Stimulated activated CD4-positive, alpha-beta T cell treated with anti-CD3 and anti-CD28 coated beads, Interleukin-2, amount 100 ng/mL, for 48 hours (primary cell): ENCODE measurements around the gene GID4.
A peak's percentile ranks its signal among the peaks of the same experiment; 100 is the strongest.
"Not testable (repeated sequence)": the region's sequence is repeated elsewhere in the genome, so short reads cannot be mapped to it uniquely, and the experiment has no call there.

Experiments
- DNase-seq, 2 donors: peaks; one replicate each; pipeline ENCODE4 v3.0.0-alpha.2; 2020

The GID4 gene

DNA sequence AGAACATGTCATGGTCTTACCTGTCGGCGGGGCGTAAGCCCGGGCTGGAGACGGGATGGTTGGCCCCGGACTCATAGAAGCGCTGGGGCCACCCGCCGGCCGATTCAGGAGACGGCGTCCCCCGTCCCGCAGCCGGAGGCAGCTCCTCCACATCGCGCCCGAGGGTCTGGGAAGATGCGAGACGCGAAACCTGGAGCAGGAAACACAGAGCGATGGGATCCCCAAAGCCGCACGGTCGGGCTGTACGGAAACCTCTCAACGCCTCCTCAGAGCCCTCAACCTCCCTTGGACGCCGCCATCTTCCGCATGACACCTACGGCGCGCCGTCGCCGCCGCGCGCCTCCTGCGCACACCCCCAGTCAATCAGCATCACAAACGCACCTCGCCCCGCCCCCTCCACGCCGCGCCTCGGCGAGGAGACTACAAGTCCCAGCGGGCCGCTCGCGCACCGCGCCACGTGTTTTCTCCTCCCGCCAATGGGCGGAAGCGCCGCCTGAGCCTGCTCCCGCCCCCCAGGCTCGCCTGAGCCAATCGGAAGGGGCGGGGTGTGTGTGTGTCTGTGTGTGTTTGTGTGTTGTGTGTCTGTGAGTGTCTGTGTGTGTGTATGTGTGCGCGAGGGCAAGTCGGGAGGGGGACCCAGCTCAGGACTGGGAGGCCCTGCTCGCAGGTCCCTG is at the start of gene GID4, which contains the start of gene ATPAF2:
TSS of gene GID4 (plus strand) at position 548 of the 674 bp plus-strand sequence. CDS start at position 605, 57 bp downstream.
TSS of gene ATPAF2 (minus strand) at position 308 of the 674 bp plus-strand sequence. CDS start at position 153, 155 bp downstream.
- peak; percentile 99 to 100 for DNase-seq

- DNase-seq, result no peak
Measured at GRCh38 chr17:17989618-17990017, 49.6 kb upstream of the GID4 start.

DNA sequence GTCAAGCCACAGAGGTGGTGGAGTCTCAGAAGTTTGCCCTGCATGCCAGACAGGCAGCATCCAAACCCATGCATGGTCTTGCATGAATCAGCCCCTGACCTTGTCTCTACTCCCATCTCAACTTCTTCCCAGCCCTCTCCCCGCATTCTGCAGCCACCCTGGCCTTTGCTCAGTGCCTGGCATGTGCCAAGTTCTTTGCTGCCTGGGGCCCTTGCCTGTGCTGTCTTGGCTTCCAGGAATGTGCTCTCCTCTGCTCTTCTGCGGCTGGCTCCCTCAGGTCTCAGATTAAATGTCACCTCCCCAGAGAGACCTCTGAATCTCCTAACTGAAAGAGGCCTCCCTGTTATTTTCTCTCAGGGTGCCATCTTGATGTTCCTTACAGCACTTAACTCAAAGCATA is 48.9 kb upstream of the GID4 start:
- no peak for DNase-seq

GRCh38 chr17:17993366-17993765 is 45.8 kb upstream of the GID4 start:
- no peak for DNase-seq

GRCh38 chr17:17993852-17994251 is 45.4 kb upstream of the GID4 start:
- no peak for DNase-seq

- no peak for DNase-seq
Measured at GRCh38 chr17:17994271-17995069, 44.7 kb upstream of the GID4 start.

DNA sequence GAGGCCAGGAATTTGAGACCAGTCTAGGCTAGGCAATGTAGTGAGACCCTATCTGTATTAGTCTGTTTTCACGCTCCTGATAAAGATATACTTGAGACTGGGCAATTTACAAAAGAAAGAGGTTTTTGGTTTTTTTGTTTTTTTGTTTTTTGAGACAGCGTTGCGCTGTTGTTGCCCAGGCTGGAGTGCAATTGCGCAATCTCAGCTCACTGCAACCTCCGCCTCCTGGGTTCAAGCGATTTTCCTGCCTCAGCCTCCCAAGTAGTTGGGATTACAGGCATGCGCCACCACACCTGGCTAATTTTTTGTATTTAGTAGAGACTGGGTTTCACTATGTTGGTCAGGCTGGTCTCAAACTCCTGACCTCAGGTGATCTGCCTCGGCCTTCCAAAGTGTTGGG is 43.3 kb upstream of the GID4 start:
- not testable (repeated sequence) for DNase-seq

DNA sequence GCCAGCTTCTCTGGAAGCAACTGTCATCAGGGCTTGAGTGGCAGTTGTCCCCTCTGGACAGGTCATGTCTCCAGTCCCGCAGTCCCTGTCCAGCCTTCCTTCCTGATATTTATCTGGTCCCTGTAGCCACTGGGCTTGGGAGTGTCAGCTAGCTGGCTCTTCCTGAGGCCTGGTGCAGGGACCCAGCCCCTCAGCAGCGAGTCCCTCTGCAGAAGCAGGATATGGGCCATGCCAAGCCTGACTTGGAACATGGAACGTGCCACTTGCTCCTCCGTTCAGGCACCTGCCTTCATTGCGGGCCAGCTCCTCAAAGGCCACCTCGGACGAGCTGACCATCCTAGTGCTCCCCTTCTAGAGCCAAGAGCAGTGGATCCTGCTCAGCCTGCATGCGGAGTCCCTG is 40.3 kb upstream of the GID4 start:
- no peak for DNase-seq

DNA sequence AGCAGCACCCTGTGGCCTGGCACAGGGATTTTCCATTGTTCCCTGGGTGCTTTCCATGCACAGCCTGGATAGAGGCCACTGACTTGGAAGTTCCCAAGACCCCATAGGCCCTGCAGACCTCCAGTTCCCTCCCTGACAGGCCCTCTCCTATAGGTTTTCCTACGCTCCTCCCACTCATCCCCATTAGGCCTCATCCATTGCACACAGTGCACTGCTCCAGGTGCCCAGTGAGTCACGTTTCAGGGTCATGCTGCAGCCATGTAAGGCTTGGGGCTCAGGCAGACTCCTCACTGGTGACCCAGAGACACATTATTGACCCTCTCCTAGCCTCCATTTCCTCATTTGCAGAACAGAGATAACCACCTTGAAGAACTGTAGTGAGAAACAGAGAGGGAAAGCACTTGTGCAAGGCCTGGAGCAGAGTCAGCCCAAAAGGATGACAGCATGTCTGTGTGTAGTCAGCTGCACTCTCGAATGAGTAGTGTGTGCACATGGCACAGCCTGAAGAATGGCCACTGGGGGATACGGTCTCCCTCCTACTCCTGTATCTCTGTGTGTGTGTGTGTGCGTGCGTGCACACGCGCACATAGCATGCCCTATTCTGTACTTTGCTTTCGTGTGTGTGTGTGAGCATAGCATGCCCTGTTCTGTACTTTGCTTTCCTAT is 39.7 kb upstream of the GID4 start:
- DNase-seq, result no peak

GRCh38 chr17:18000030-18000408 is 39.2 kb upstream of the GID4 start:
- no peak for DNase-seq

DNA sequence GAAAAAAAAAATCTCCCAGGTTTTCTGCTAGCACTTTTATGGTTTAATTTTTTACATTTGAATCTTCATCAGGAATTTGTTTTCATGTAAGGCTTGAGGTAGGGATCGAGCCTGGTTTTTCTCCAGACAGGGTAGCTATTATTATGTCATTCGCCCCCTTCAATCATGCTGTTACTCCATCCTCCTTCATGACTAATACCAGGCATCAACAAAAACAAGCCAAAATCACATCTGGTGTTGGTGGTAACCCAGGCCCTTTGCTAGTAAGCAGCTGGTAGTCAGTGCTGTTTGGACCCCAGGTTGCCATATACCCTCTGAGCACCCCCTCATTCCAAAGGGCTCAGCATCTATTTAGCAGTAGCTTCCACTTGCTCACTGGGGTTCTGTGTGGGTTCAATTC is 37.0 kb upstream of the GID4 start:
- DNase-seq, result no peak

DNA sequence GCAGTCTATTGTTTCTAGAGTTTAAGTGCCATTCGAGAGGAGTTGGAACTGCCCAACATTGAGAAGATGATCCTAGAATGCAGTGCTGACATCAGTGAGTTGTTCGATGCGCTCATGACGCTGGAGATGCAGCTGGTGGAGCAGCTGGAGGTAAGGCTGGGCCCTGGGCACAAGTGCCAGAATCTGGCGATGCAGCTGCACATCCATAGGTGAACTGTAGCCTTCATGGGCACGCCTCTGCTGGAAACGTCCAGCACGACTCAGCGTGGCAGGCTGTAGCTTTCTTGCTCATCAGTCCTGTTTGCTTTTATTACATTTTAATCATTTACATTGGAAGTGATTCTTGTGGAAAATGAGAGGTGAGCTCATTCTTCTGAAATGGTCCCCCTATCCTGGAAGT is 34.9 kb upstream of the GID4 start:
- no peak for DNase-seq

DNA sequence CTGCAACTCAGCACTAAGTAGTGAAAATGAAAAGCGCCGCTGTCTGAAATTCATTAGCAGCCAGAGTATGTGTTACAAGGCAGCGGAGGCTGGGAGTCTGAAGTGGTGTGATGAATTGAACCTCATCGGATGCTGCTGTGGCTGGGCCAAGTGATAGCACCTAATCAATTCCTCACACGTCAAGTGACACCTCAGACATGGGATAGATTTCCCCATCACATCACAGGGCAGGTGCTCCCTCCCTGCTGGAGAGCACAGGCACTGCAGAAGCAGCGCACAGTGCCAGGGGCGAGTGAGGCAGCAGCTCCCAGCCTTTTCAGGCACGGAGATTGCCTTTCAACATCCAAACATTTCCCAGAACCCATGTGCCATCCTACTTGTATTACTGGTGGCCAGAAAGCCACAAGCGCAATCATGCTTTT is 34.3 kb upstream of the GID4 start:
- DNase-seq, result no peak

DNA sequence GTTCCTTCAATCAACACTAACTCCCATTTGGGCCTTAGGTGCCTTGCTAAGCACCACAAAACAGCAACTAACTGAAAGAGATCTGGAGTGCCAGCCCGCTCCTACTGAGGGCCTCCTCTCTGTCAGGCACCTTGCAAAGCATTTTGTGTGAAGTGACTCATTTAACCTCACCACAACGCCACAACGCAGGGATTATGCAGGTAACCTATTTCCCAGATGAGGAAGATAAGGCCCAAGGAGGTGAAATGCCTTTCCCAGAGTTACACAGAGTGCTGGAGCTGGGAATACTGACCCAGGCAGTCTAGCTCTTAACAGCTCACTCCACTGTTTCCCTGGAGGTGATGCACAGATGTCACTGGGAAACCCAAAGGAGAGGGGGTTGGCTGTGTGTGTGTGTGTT is 33.7 kb upstream of the GID4 start:
- DNase-seq, result no peak

GRCh38 chr17:18006495-18007239 is 32.5 kb upstream of the GID4 start:
- no peak for DNase-seq

GRCh38 chr17:18008496-18009268 is 30.5 kb upstream of the GID4 start:
- DNase-seq, result no peak

DNA sequence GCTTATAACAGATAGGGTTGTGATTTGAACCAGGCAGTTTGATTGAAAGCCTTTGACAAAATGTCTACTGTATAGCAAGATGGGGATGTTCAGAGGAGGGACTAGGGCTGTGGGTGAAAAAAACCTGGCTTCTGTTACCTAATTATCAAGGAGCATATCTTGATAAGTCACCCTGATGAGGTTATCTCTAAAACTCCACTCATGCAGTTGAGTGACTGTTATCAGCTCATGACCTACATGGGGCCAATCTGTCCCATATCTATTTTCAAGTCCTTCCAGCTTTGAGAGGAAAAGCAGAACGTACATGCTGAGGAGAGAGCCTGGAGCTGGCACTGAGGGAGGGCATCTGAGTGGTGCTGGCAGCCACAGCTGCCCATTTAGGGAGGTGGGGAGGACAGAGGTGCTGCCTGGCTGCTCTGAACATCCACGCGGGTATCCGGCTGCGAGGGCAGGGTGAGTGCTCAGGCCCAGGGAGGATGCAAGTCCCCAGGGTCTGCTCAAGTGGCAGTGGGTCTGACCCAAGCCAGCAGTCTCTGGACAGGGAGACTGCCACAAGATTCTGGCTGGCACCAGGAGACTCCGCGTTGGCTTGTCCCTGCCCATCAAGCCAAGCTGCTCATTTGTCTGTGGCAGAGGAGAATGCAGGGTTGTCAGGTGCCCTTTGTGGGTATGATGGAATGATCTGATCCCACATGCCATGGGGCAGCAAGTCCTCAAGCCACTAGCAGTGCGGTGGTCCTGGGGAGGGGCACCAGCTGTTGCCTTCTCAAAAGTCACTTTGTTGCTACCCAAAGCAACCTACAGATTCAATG is 29.4 kb upstream of the GID4 start:
- no peak for DNase-seq

GRCh38 chr17:18011286-18011685 is 27.9 kb upstream of the GID4 start:
- DNase-seq, result no peak

- no peak for DNase-seq
Measured at GRCh38 chr17:18014006-18014405, 25.2 kb upstream of the GID4 start.

GRCh38 chr17:18015593-18015992 is 23.6 kb upstream of the GID4 start:
- no peak for DNase-seq

- no peak for DNase-seq
Measured at GRCh38 chr17:18016426-18016825, 22.8 kb upstream of the GID4 start.
